Activated T-helper 9 cell treated with anti-CD3 and anti-CD28 coated beads, Interleukin-2, amount 50 U/mL, for 16 hours (primary cell): ENCODE data around the gene LEO1.

Experiments used
- DNase-seq: peaks from one replicate; pipeline ENCODE4 v3.0.0-alpha.2; 2020; ENCODE audit warnings: low read depth

The LEO1 gene

GRCh38 chr15:51931016-51931415 is 40.6 kb downstream of the LEO1 start:
- DNase-seq, result no peak

- DNase-seq, result no peak
Measured at GRCh38 chr15:51926809-51927208, 44.8 kb downstream of the LEO1 start.

- DNase-seq, result no peak
Measured at GRCh38 chr15:51924156-51925068, 47.2 kb downstream of the LEO1 start.

- no peak for DNase-seq
Measured at GRCh38 chr15:51917493-51917892, 54.1 kb downstream of the LEO1 start.

GRCh38 chr15:51912528-51912927 is 59.0 kb downstream of the LEO1 start:
- no peak for DNase-seq

GRCh38 chr15:51909584-51909983 is 62.0 kb downstream of the LEO1 start:
- no peak for DNase-seq

GRCh38 chr15:51908316-51908715 is 63.3 kb downstream of the LEO1 start:
- no peak for DNase-seq

- DNase-seq, result no peak
Measured at GRCh38 chr15:51907136-51907862, 64.3 kb downstream of the LEO1 start.

- DNase-seq, result no peak
Measured at GRCh38 chr15:51904931-51905330, 66.6 kb downstream of the LEO1 start.

- no peak for DNase-seq
Measured at GRCh38 chr15:51904421-51904820, 67.2 kb downstream of the LEO1 start.

- no peak for DNase-seq
Measured at GRCh38 chr15:51889486-51889885, 82.1 kb downstream of the LEO1 start.

GRCh38 chr15:51888593-51889195 is 82.9 kb downstream of the LEO1 start:
- no peak for DNase-seq
